OCI-LY7 (cell line): Measurements from ENCODE around the gene FCSK.

Source experiments
- CTCF ChIP-seq: fragments of 200-600 bp; sonication (generic); conservative IDR thresholded peaks from 2 replicates; pipeline ENCODE4 v1.5.1; 2014; ENCODE audit warnings: mild to moderate bottlenecking, antibody characterized with exemption, low read length, moderate library complexity, mixed read lengths
- EZH2phosphoT487 ChIP-seq: fragments of 200-600 bp; sonication (generic); IDR thresholded peaks from 2 replicates; pipeline ENCODE4 v1.6.1; 2018; ENCODE audit warnings: low read depth, borderline replicate concordance, mild to moderate bottlenecking, mixed run types, antibody characterized with exemption, low read length, moderate library complexity, mixed read lengths

GRCh38 chr16:70529051-70529777 lies 74.8 kb downstream of the FCSK start:
- TF ChIP-seq CTCF (peak; percentile 85), EZH2phosphoT487 (no peak)
